Kidney glomerular epithelial cell (primary cell): ENCODE results near the gene CFAP73.

Experiments
- DNase-seq: peaks from one replicate; lab custom pipeline; 2025; lab: John Stamatoyannopoulos, UW

The CFAP73 gene

DNA sequence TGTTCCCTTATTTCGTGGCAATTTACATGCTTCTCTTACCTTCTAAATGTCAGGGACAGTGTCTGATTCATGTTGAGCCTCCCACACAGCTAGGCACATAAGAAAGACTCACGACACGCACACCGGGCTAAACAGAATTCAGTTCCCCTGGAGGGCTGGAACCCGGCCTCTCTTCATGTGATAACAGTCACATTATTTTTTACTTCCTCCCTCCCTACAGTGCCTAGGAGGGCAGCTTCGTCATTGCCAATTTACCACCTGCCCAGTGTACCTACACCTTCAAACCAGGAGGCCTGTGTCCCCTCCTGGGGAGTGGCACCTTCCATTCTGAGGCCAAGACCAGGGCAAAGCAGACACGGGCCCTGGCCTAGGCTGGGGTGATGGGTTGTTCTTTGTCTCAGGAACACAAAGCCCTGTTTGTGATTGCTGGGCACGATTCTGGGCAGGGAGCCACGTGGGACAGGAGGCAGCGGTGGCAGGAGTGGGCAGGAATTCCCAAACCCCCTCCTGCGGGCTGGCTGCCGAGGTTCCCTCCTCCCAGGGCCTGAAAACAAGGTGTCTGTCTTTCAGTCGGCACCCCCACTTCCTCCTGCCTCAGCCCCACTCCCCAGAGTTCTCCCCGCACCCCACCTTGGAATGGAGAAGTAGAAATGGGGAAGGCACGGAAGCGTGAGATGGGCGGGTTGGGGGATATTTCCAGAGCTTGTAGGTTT, 7.2 kb upstream of the CFAP73 start:
- DNase-seq, result no peak

DNA sequence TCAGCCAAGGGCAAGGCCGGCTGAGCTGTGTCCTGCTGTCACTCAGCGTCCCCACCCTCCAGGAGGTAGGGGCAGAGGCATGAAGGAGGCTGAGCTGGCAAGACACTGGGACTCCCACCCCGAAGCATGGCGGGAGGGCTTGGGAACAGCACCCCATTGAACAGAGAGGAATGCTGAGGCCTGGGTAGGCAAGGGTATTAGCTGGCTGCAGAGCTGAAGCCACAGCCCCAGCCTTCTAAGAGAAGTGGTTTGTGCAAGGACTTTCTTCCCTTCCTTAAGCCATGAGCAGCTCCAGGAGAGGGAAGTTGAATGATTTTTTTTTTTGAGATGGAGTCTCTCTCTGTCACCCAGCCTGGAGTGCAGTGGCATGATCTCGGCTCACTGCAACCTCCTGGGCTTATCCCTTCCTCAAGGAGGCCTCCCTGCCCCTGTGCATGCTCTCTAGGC, 6.6 kb upstream of the CFAP73 start:
- DNase-seq, result no peak

DNA sequence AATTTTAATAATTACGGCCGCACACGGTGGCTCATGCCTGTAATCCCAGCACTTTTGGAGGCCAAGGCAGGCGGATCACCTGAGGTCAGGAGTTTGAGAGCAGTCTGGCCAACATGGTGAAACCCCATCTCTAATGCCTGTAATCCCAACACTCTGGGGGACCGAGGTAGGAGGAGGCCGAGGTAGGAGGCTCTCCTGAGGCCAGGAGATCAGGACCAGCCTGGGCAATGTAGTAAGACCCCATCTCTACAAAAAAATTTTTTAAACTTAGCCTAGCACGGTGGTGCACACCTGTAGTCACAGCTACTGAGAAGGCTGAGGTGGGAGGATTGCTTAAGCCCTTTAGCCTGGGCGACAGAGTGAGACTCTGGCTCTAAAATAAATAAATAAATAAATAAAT, 5.6 kb upstream of the CFAP73 start:
- no peak for DNase-seq

DNA sequence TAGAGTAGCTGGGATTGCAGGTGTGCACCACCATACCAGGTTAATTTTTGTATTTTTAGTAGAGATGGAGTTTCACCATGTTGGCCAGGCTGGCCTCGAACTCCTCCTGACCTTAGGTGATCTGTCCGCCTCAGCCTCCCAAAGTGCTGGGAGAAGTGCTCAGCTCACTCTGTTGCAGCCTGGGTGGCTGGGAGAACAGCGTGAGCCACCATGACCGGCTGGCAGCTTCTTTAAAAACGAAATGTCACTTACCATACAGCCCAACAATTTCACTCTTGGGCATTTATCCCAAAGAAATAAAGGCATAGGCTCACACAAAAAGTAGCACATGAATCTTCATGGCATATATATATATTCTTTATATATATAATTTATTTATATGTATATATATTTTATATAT, 4.7 kb upstream of the CFAP73 start:
- DNase-seq, result no peak

DNA sequence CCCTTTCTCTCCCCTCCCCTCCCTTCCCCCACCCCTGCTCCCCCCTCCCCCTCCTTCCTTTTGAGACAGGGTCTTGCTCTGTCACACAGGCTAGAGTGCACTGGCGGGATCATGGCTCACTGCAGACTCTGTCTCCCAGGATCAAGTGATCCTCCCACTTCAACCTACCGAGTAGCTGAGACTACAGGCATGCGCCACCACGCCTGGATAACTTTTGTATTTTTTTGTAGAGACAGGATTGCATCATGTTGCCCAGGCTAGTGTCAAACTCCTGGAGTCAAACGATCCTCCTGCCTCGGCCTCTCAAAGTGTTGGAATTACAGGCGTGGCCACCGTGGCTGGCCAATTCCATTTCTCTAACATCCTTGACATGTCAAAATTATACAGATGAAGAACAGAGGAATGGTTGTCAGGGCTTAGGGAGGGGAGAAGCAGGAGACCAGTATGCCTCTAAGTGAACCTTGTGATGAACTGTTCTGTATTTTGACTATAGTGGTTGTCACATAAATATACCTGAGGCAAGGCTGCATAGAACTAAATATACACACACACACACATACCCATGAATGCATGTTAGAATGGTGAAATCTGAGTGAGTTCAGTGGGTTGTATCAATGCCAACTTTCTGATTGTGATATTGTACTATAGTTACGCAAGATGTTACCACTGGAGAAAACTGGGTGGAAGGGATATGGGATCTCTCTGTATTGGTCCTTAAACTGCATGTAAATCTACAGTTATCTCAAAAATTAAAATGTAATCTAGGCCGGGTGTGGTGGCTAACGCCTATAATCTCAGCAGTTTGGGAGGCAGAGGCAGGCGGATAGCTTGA, 3.6 kb upstream of the CFAP73 start:
- no peak for DNase-seq

DNA sequence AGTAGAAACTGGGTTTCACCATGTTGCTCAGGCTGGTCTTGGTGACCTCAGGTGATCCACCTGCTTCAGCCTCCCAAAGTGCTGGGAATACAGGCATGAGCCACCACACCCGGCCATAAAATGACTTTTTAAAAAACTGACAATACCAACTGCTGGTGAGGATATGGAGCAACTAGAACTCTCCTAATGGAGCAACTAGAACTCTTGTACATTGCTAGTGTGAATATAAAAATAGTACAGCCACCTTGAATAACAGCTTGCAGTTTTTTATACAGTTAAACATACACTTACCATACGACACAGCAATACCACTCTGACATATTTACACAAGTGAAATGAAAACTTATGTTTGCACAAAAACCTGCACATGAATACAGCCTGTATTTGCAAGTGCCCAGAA, 2.5 kb upstream of the CFAP73 start:
- no peak for DNase-seq

DNA sequence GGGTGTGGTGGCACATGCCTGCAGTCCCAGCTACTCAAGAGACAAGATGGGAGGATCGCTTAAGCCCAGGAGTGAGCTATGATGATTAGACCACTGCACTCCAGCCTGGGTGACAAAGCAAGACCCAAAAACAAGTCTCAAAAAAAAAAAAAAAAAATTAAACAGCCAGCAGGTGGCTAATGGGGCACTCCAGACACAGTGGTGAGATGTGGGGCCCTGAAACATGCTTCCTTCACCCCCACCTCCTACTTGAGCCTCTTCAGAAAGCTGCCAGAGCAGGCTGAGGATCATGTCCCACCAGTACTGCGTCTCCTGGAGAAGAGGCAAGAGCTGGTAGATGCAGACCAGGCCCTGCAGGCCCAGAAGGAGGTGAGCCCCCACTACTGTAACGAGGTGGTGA, 2.1 kb downstream of the CFAP73 start:
- no peak for DNase-seq

DNA sequence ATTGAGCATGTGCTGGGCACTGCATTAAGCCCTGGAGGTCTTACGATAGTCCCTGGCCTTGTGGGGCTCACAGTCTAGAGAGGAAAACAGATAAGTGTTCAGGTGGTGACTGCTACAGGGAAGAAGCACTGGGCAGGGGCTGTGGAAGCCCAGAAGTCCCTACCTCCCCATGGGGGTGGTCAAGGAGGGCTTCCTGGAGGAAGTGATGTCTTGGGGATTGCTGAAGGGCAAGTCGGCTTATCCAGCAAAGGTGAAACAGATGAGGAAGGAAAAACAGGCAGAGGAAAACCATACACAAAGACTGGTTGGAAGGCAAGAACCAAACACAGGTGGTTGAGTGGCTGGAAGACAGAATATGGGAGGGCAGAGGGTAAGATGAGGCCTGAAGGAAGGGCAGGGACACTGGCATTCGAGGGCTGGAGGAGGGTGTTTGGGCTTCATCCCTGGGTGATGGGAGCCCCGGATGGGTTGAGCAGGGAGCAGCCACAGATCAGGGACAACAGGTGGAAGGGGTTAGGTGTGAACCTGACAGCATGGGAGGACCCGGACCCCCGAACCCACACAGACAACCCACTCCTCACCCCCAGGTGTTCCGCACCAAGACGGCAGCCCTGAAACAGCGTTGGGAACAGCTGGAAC, 2.8 kb downstream of the CFAP73 start:
- no peak for DNase-seq

DNA sequence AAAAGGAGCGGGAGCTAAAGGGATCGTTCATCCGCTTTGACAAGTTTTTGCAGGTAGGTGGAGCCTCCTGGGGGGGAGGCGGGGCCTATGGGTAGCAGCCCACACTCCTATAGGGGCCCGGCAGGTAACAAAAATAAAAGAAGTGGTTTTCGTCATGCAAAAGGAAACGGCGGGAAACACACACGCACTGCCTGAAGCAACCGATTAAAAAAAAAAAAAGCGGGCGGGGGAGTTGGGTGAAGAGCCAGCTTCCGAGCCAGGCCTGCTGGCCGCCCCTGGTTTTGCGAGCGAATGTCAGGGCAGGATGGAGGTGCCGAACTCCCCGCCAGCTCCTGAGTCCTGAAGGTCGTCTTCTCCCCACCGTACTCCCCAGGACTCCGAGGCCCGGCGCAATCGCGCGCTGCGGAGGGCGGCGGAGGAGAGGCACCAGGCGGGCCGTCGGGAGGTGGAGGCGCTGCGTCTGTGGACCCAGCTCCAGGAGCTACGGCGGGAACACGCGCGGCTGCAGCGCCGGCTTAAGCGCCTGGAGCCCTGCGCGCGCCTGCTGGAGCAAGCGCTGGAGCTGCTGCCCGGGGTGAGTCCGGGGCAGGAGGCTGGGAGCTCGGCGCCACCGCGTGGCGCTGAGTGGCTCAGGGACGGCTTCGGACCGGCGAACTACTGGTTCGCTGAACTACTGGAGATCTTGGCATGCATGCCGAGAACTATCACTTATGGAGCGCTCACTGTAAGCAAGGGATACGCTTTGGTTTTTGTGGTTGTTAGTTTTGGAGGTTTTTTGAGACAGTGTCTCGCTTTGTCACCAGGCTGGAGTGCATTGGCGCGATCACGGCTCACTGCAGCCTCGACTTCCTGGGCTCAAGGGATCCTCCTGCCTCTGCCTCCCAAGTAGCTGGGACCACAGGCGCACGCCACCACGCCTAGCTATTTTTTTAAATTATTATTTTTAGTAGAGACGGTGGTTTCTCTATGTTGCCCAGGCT, 3.6 kb downstream of the CFAP73 start:
- peak; percentile 32 for DNase-seq

DNA sequence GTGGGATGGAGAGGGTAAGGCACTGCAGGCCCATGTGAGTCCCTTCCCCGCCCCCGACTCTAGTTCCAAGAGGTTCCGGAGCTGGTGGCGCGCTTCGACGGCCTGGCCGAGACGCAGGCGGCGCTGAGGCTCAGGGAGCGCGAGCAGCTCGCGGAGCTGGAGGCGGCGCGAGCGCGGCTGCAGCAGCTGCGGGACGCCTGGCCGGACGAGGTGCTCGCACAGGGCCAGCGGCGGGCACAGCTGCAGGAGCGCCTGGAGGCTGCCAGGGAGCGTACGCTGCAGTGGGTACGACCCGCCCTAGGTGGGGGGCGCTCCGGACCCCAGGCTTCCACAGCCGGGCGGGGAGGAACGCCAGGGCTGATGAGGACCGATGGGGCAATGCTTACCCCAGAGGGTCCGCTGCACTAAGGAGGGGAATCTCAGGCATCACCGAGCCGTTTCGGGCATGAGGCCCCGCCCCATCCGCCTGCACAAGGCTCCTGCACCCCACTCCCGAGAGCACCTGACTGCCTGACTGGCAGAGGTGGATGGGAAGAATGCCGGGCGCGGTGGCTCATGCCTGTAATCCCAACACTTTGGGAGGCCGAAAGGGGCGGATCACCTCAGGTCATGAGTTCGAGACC, 4.9 kb downstream of the CFAP73 start:
- no peak for DNase-seq

DNA sequence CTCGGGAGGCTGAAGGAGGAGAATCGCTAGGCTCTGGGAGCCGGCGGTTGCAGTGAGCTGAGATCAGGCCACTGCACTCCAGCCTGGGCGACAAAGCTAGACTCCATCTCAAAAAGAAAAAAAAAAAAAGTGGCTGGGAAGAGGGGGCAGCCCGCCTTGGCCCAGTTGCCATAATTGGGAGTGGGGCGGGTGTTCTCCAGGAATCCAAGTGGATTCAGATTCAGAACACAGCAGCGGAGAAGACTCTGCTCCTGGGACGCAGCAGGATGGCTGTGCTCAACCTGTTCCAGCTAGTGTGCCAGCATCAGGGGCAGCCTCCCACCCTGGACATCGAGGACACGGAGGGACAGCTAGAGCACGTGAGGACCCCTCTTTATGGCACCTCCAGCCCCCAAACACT, 5.5 kb downstream of the CFAP73 start:
- no peak for DNase-seq

DNA sequence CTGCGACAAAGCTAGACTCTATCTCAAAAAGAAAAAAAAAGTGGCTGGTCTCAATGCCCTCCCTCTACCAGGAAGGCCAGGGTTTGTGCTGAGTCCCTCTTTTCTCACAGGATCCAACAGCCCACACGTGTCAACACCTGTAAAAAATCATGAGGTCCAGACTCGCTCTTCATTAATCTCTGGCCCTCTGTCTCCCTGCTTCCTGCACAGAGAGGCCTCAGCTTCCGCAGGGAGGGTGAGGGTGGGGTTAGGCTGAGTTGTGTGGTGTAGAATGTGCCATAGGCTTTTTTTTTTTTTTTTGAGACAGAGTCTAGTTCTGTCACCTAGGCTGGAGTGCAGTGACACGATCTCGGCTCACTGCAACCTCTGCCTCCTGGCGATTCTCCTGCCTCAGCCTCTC, 6.1 kb downstream of the CFAP73 start:
- DNase-seq, result no peak

DNA sequence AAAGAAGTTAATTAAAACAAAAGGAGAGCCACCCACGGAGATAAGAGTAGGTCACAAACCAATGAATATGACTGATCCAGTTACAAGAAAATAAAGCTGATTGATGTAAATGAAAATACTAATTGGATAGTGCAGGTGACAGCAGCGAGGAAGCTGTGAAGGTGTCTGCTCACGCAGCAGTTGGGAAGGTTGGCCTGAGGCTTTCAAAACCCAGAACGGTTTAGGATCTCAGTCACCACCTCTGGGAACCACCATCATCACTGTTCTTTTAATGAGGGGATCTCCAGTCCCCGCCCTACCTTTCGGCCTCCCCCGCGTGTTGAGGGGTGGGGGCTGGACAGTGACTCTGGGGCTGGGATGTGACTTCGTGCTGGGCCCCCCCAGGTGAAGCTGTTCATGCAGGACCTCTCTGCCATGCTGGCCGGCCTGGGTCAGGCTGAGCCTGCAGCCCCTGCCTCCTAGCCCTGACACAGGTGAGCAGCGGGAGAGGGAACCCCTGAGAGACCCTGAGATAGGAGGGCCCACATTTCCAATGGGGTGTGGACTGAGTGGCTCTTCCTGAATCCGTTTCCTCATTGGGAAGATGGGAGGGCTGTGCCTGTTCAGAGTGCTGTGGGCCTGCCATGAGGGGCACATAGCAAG, 7.8 kb downstream of the CFAP73 start:
- no peak for DNase-seq

DNA sequence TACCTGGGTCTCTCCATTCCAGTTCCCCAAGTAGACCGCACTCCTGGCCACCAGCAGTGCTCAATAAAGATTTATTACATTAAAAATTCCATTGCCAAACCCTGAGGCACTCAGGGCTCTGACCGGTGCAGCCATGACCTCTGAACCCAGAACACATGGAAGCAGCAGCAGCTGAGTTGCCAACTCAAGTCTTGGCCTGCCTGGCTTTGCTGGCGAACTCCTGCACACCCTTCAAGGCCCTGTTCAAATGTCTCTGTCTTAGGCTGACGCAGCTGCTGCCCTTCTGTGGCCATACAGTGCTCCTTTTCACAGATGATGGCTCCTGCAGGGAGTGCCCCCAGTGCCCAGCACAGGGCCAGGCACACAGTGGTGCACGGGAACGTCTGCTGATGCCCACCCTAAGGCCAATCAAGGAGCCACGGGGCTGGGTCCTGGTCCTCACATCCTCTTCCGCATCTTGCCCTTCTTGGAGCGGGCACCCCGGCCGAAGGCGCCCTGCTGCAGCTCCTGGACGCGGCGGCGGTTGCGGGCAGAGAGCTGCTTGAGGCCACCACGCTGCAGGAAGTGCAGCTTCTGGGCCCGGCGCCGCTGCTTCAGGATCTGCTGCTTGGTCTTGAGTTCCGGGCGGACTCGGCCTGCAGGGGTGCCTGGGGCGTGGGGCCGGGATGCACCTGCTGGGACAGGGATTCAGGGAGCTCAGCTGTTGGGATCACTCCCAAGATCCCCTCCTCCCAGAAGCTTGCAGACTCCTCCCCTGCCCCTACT, 9.1 kb downstream of the CFAP73 start:
- DNase-seq, result no peak

DNA sequence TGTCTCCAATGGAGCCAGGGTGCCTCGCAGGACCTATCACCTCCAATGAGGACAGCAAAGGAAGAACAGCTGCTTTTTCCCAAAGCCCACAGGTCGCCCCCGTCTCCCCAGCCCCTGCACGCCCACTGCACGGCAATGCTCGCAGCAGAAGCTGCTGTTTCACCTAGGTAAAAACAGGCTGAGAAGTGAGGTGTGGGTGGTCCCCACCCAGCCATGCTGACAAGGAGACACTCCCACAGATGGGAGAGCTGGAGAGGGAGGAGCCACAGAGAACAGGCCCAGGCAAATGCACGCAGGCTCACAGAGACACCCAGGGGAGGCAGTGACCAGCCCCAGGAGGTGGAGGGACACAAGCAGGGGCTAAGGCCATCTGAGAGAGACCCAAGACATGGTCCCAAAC, 10.4 kb downstream of the CFAP73 start:
- no peak for DNase-seq

DNA sequence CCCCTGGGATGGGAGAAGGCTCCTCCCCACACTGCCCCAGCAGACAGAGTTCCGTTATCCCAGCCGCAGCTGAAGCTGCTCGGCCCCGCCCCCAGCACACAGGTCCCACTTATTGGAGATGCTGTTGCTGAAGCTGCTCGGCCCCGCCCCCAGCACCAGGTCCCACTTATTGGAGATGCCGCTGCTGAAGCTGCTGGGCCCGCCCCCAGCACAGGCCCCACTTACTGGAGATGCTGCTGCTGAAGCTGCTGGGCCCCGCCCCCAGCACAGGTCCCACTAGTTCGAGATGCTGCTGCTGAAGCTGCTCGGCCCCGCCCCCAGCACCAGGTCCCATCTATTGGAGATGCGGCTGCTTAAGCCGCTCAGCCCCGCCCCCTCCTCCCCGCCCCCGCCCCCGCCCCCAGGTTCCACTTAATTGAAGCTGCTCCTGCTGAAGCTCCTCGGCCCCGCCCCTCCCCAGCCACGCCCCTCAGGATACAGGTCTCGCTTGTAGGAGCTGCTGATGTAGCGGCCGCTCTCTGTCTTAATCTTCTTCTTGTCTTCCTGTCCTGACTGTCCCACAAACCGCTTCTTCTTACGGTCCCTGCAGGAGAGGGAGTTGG, 12.0 kb downstream of the CFAP73 start:
- DNase-seq, result no peak

DNA sequence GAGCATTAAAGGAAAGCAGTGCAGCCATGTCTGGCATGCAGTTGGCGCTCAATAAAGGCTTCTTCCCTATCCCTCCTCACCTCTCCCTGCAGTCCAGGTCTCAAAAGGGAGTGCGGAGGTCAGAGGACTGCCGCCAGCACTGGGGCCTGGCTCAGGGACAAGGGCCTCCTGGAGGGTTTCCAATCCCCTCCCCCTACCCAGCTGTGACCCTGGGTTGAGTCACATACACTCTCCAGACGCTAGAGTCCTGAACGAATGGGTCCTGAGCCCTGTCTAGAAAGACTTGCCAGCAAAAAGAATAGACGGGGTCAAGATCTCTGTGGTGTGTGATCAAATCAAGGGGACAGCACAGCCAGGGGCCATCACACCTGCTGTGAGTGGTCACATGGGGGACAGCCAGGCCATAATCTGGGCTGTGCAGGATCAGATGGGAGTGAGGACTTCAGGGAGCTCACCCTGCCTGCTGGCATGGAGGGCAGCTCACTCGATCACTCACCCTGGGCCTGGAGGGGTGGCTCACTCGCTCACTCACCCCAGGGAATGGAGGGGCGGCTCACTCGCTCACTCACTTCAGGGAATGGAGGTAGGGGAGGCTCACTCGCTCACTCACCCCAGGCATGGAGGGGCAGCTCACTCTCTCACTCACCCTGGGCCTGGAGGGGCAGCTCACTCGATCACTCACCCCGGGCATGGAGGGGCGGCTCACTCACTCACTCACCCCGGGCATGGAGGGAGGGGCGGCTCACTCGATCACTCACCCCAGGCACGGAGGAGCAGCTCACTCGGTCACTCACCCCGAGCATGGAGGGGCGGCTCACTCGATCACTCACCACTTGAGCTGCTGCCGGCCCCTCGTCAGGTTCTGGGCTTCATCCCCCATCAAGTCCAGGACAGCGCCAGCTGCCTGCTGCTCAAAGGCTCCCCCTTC, 12.8 kb downstream of the CFAP73 start:
- DNase-seq, result no peak

DNA sequence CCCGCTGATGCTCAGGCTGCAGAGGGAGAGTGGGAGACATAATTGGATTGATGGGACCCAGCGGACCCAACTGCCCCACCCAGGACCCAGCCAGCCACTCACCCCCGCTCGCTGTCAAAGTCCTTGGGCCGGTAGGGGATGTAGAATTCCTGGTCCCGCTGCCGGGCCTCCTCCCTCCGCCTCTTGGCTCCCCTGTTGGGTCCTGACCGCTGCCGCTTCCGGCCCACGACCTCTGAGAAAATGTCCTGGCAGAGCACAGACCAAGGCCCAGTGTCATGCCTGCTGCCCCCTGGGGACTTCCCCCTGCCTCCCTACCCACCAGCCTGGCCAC, 13.5 kb downstream of the CFAP73 start:
- no peak for DNase-seq

DNA sequence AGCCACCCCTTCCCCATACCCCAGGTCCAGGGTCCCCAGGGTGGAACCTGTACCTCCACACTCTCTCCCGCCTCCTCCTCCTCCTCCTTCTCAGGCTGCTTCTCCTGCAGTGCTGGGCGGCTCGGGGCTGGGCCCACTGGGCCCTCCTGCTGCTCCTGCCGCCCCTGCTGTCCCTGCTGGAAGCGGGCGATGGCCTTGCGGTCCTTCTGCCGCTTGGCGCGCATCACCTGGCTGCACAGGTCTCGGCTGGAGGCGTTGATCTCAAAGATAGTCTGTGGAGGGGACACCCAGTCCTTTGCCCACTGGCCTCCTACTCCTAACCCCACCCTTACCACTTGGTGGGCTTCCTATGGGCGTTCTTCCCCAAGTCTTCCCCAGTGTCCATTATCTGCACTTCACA, 14.5 kb downstream of the CFAP73 start:
- no peak for DNase-seq
